Measurements from ENCODE around the gene ARHGAP22.

GRCh38 chr10:48500771-48501170 is 104.1 kb downstream of the ARHGAP22 start:
- TF ChIP-seq YY1 (IDR thresholded peaks at IDR 0.05), result no peak
- no peak for TF ChIP-seq CTCF (IDR thresholded peaks at IDR 0.05; ENCODE audit: low read depth, low read length, missing input control)
- TF ChIP-seq TAF1 (conservative IDR thresholded peaks at IDR 0.05), result no peak
- no peak for TF ChIP-seq REST (IDR thresholded peaks at IDR 0.05)
- TF ChIP-seq RXRA (IDR thresholded peaks at IDR 0.05), result no peak
- no peak for TF ChIP-seq MAX (IDR thresholded peaks at IDR 0.05)
- TF ChIP-seq GABPA (IDR thresholded peaks at IDR 0.05 in 1 of 2, conservative IDR thresholded peaks at IDR 0.05 in 1 of 2), result no peak
